Thyroid gland (tissue), 4 donors: ENCODE data around the gene STX10. TPM values are rescaled to one million over a fixed set of nuclear protein-coding genes. Genes with fewer than 3 reads are reported as not detected.
A peak's percentile ranks its signal among the peaks of the same experiment; 100 is the strongest.

Experiments
- DNase-seq, 2 donors: peaks; one replicate each; pipeline ENCODE4 v3.0.0-alpha.2; 2019
- H3K27ac ChIP-seq, 3 donors: fragments of 200-600 bp; sonication (generic); 1 replicate in 2 of 3; 2 replicates in 1 of 3; pipeline ENCODE4 v1.5.1; 2016 to 2019; ENCODE audit warnings: mild to moderate bottlenecking in 1 of 3, moderate library complexity in 1 of 3
- H3K27me3 ChIP-seq: fragments of 200-600 bp; sonication (generic); one replicate; pipeline ENCODE4 v1.5.1; 2019
- H3K36me3 ChIP-seq, 2 donors: fragments of 200-600 bp; sonication (generic); one replicate each; pipeline ENCODE4 v1.5.1; 2016 to 2019
- H3K4me1 ChIP-seq, 2 donors: fragments of 200-600 bp; sonication (generic); one replicate each; pipeline ENCODE4 v1.5.1; 2017 to 2019
- H3K4me3 ChIP-seq, 3 donors: fragments of 200-600 bp; sonication (generic); replicated peaks in 1 of 3; 1 replicate in 2 of 3; 2 replicates in 1 of 3; pipeline ENCODE4 v1.5.1; 2016; ENCODE audit warnings: mild to moderate bottlenecking in 1 of 3
- H3K9me3 ChIP-seq: fragments of 200-600 bp; sonication (generic); one replicate; pipeline ENCODE4 v1.5.1; 2017
- CTCF ChIP-seq, 6 experiments: fragments of 200-600 bp in 3 of 6; fragments of 450-650 bp in 3 of 6; sonication (generic) in 3 of 6; IDR thresholded peaks; one replicate each; pipeline ENCODE4 v1.5.1; 2016 to 2019; ENCODE audit warnings: antibody characterized with exemption in 6 of 6, mild to moderate bottlenecking in 2 of 6, inconsistent platforms in 1 of 6, moderate library complexity in 1 of 6
- POLR2A ChIP-seq, 2 donors: fragments of 450-650 bp; IDR thresholded peaks; one replicate each; pipeline ENCODE4 v1.6.1; 2017; ENCODE audit warnings: antibody characterized with exemption in 2 of 2, mild to moderate bottlenecking in 2 of 2, moderate library complexity in 1 of 2
- WGBS, 2 donors: methylation state at CpG; one replicate each; pipeline ENCODE4 v1.1.5; 2017; 5-methylcytosine and 5-hydroxymethylcytosine counted together
- intact Hi-C: fragments of 100-400 bp; cut with DNase I; formaldehyde crosslinking; loops from one replicate; pipeline ENCODE4 v1.15.1; 2023
- total RNA-seq, 4 donors: library from RNA; depleted of rRNA; stranded (reverse); fragments of >200 nt; gene quantifications; one replicate each; pipeline ENCODE4 v1.2.3, GENCODE V29; 2016

STX10 gene
- total RNA-seq, 4 donors from 2014 or later: 39.2 to 91.9 (median 56.5) TPM

GRCh38 chr19:13117176-13117771, 32.9 kb downstream of the STX10 start:
- TF ChIP-seq POLR2A (IDR thresholded peaks at IDR 0.05): no peak
- TF ChIP-seq CTCF (IDR thresholded peaks at IDR 0.05): no peak
- intact Hi-C loops: no loop called here
- H3K27ac ChIP-seq: peak overlapping the region; percentile 38 to 68 (median 51)
- peaks cover 33% of the 10 kb centered on the region in 2 donors for H3K4me1 ChIP-seq
- 14 to 23% methylated on average over 20 of the region's 20 CpGs for WGBS, 2 donors
- DNase-seq: no peak
- peaks cover 6 to 13% of the 10 kb centered on the region in 2 donors for H3K36me3 ChIP-seq
- peak overlapping the region in 2 of 3 donors; percentile 68 to 92 for H3K4me3 ChIP-seq
- H3K9me3 ChIP-seq: no peaks in the 10 kb centered on the region
- no peaks in the 10 kb centered on the region for H3K27me3 ChIP-seq

GRCh38 chr19:13116282-13117175, 33.6 kb downstream of the STX10 start, which contains the start of gene TRMT1:
Gene TRMT1, minus strand, starts transcription at chr19:13116740. Its CDS starts 341 bp downstream, at chr19:13116399.
- 0 to 1% methylated on average over 22 to 47 of the region's 51 CpGs for WGBS, 2 donors
- H3K9me3 ChIP-seq: no peaks in the 10 kb centered on the region

GRCh38 chr19:13115936-13116281, 34.3 kb downstream of the STX10 start:
- DNase-seq: no peak
- Histone ChIP-seq H3K4me1 (peaks cover 33% of the 10 kb centered on the region in 2 donors), H3K27me3 (no peaks in the 10 kb centered on the region), H3K27ac (peak overlapping the region in 1 of 3 donors; percentile 51), H3K36me3 (peaks cover 6 to 14% of the 10 kb centered on the region in 2 donors), H3K9me3 (no peaks in the 10 kb centered on the region), H3K4me3 (peak overlapping the region; percentile 68 to 92 (median 85))
- no peak for TF ChIP-seq CTCF (IDR thresholded peaks at IDR 0.05)
- no peak for TF ChIP-seq POLR2A (IDR thresholded peaks at IDR 0.05)
- intact Hi-C loops: no loop called here
- 0 to 5% methylated on average over 8 to 10 of the region's 18 CpGs for WGBS, 2 donors

More at GRCh38 chr19:13116282-13117175, 33.6 kb downstream of the STX10 start, which contains the start of gene TRMT1:
- H3K36me3 ChIP-seq: peaks cover 6 to 14% of the 10 kb centered on the region in 2 donors
- DNase-seq: peak; percentile 91 to 95
- TF ChIP-seq POLR2A (IDR thresholded peaks at IDR 0.05) (peak in 1 of 2 donors; percentile 45), CTCF (IDR thresholded peaks at IDR 0.05) (no peak)
- H3K4me3 ChIP-seq: peak within 1 kb of the TSS; percentile 68 to 92 (median 85)
- H3K27me3 ChIP-seq: no peaks in the 10 kb centered on the region
- peak within 1 kb of the TSS; percentile 38 to 68 (median 51) for H3K27ac ChIP-seq
- peaks cover 33% of the 10 kb centered on the region in 2 donors for H3K4me1 ChIP-seq
- intact Hi-C loops: no loop called here

- H3K4me1 ChIP-seq: peaks cover 15 to 17% of the 10 kb centered on the region in 2 donors
- no peak overlapping the region for H3K4me3 ChIP-seq
- peaks cover 6 to 20% of the 10 kb centered on the region in 2 donors for H3K36me3 ChIP-seq
- no peak overlapping the region for H3K27ac ChIP-seq
- no peak for DNase-seq
- TF ChIP-seq CTCF (IDR thresholded peaks at IDR 0.05) (no peak), POLR2A (IDR thresholded peaks at IDR 0.05) (no peak)
- 91 to 97% methylated on average over 9 to 10 of the region's 10 CpGs for WGBS, 2 donors
- H3K9me3 ChIP-seq: no peaks in the 10 kb centered on the region
- intact Hi-C loops: loop anchor here (5.0 kb wide), 1 partner anchor 35 kb away; no protein-coding TSS in a partner anchor
- H3K27me3 ChIP-seq: no peaks in the 10 kb centered on the region
These were observed 37.6 kb downstream of the STX10 start for GRCh38 chr19:13112555-13112954.
